ENCODE data around the gene ADGRB3. TPM values are rescaled to one million over a fixed set of nuclear protein-coding genes. Genes with fewer than 3 reads are reported as not detected.
A peak's percentile ranks its signal among the peaks of the same experiment; 100 is the strongest.

The ADGRB3 gene
- total RNA-seq: not detected

GRCh38 chr6:68634726-68635411 lies at the start of gene ADGRB3:
ADGRB3 (plus strand) TSS chr6:68635282; CDS start chr6:68638676, 3,394 bp downstream.
- peak; percentile 84 for ATAC-seq
- peaks cover 17% of the 10 kb centered on the region for H3K4me1 Mint-ChIP-seq (ENCODE audit: low read depth)
- H3K27ac Mint-ChIP-seq: no peak within 1 kb of the TSS
- CTCF ChIA-PET: interaction anchor here (0.7 to 1.2 kb wide), 2 partner anchors 63 to 241 kb away, joined by 3 read pairs; no protein-coding TSS in a partner anchor
- H3K9me3 Mint-ChIP-seq (ENCODE audit: insufficient read depth): no peaks in the 10 kb centered on the region
- H3K4me3 Mint-ChIP-seq: peak within 1 kb of the TSS; percentile 74
- DNase-seq: peak; percentile 56
- POLR2A ChIA-PET: no interaction called here
- H3K27me3 Mint-ChIP-seq (ENCODE audit: low read depth): peaks cover 40% of the 10 kb centered on the region
- no peaks in the 10 kb centered on the region for H3K36me3 Mint-ChIP-seq (ENCODE audit: low read depth)

DNA sequence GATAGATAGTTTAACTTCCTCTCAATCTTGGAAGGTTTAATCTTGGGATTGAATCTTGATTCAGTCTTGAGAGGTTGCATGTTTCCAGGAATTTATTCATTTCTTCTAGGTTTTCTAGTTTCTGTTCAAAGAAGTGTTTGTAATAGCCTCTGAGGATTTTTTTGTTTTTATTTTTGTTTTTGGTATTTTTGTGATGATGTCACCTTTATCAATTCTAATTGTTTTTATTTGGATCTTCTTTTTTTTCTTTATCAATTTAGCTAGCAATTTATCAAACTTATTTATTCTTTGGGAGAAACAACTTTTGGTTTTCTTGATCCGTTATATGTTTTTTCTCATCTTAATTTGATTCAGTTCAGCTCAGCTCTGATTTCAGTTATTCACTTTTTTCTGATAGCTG lies 41.5 kb upstream of the ADGRB3 start:
- Mint-ChIP-seq H3K36me3 (ENCODE audit: low read depth) (no peaks in the 10 kb centered on the region), H3K27ac (no peak overlapping the region), H3K27me3 (ENCODE audit: low read depth) (no peaks in the 10 kb centered on the region), H3K4me3 (no peak overlapping the region), H3K4me1 (ENCODE audit: low read depth) (no peaks in the 10 kb centered on the region), H3K9me3 (ENCODE audit: insufficient read depth) (peaks cover 9% of the 10 kb centered on the region)
- no peak for ATAC-seq
- POLR2A ChIA-PET: no interaction called here
- DNase-seq: no peak
- CTCF ChIA-PET: no interaction called here

DNA sequence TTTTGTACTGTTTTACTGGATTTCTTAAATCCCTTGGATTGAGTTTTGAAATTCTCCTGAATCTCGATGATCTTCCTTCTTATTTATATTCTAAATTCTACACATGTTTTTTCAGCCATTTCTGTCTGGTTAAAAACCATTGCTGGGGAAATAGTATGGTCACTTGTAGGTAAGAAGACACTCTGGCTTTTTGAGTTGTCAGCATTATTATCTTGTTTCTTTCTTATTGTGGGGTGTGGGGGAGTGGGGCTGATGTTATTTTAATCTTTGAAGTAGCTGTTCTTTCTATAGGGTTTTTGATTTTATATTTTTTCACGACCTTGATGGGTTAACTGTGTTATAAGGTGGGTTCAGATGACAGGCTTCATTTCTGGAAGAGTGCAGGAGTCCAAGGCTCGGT lies 37.4 kb upstream of the ADGRB3 start:
- ChIA-PET CTCF (no interaction called here), POLR2A (no interaction called here)
- no peak for ATAC-seq
- no peak overlapping the region for H3K4me3 Mint-ChIP-seq
- DNase-seq: no peak
- H3K9me3 Mint-ChIP-seq (ENCODE audit: insufficient read depth): peaks cover 4% of the 10 kb centered on the region
- H3K27ac Mint-ChIP-seq: no peak overlapping the region
- H3K36me3 Mint-ChIP-seq (ENCODE audit: low read depth): no peaks in the 10 kb centered on the region
- H3K27me3 Mint-ChIP-seq (ENCODE audit: low read depth): no peaks in the 10 kb centered on the region
- H3K4me1 Mint-ChIP-seq (ENCODE audit: low read depth): no peaks in the 10 kb centered on the region

- H3K4me1 Mint-ChIP-seq (ENCODE audit: low read depth): no peaks in the 10 kb centered on the region
Measured at GRCh38 chr6:68615938-68616337, 19.1 kb upstream of the ADGRB3 start.

DNA sequence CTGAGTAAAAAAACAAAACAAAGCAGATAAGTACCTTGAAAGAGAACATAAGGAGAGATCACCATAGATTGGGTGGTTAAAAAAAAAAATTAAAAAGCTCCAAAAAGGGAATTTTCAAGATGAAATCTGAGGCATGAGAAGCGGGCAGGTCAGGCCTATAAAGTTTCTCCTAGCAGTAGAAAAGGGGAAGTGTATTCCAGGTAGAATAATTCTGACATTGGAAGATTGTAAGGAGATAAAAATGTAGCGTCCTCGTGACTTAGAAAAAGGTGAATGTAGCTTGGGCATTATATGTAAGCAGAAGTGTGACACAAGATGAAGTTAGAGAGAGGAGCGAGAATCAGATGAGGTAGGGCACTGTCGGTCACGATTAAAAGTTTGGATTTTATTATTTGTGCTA lies 9.1 kb upstream of the ADGRB3 start:
- ChIA-PET CTCF (no interaction called here), POLR2A (no interaction called here)
- DNase-seq: no peak

More at GRCh38 chr6:68615938-68616337, 19.1 kb upstream of the ADGRB3 start:
- Mint-ChIP-seq H3K36me3 (ENCODE audit: low read depth) (no peaks in the 10 kb centered on the region), H3K27me3 (ENCODE audit: low read depth) (no peaks in the 10 kb centered on the region), H3K9me3 (ENCODE audit: insufficient read depth) (no peaks in the 10 kb centered on the region), H3K27ac (no peak overlapping the region), H3K4me3 (no peak overlapping the region)
- POLR2A ChIA-PET: no interaction called here
- CTCF ChIA-PET: no interaction called here
- no peak for DNase-seq
- no peak for ATAC-seq

DNA sequence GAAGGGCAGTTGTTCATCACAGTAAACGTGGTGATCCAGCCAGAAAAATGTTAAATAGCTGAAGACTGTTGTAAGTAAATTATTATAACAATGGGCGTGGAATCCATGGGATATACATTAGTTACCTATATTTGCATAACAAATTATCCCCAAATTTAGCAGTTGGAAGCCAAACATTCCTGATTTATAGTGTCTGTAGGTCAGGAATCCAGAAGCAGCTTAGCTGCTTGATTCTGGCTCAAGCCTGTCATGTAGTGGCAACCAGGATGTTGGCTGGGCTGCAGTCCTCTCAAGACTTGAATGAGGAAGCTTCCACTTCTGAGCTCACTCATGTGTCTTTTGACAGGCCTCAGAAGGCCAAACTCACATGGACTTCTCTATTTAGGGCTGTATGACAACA lies 6.9 kb upstream of the ADGRB3 start:
- DNase-seq (no peak), ATAC-seq (no peak)
- CTCF ChIA-PET: no interaction called here
- H3K4me3 Mint-ChIP-seq: no peak overlapping the region
- H3K4me1 Mint-ChIP-seq (ENCODE audit: low read depth): no peaks in the 10 kb centered on the region
- no peaks in the 10 kb centered on the region for H3K36me3 Mint-ChIP-seq (ENCODE audit: low read depth)
- POLR2A ChIA-PET: no interaction called here
- no peak overlapping the region for H3K27ac Mint-ChIP-seq
- peaks cover 6% of the 10 kb centered on the region for H3K27me3 Mint-ChIP-seq (ENCODE audit: low read depth)
- no peaks in the 10 kb centered on the region for H3K9me3 Mint-ChIP-seq (ENCODE audit: insufficient read depth)

More for the DNA sequence above, 9.1 kb upstream of the ADGRB3 start:
- H3K36me3 Mint-ChIP-seq (ENCODE audit: low read depth): no peaks in the 10 kb centered on the region
- no peak for ATAC-seq
- no peak overlapping the region for H3K4me3 Mint-ChIP-seq
- no peak overlapping the region for H3K27ac Mint-ChIP-seq
- no peaks in the 10 kb centered on the region for H3K4me1 Mint-ChIP-seq (ENCODE audit: low read depth)
- no peaks in the 10 kb centered on the region for H3K27me3 Mint-ChIP-seq (ENCODE audit: low read depth)
- H3K9me3 Mint-ChIP-seq (ENCODE audit: insufficient read depth): no peaks in the 10 kb centered on the region

- ChIA-PET CTCF (no interaction called here), POLR2A (no interaction called here)
- peaks cover 17% of the 10 kb centered on the region for H3K4me1 Mint-ChIP-seq (ENCODE audit: low read depth)
- peaks cover 37% of the 10 kb centered on the region for H3K27me3 Mint-ChIP-seq (ENCODE audit: low read depth)
- H3K9me3 Mint-ChIP-seq (ENCODE audit: insufficient read depth): no peaks in the 10 kb centered on the region
- no peaks in the 10 kb centered on the region for H3K36me3 Mint-ChIP-seq (ENCODE audit: low read depth)
- no peak overlapping the region for H3K27ac Mint-ChIP-seq
- ATAC-seq: no peak
- no peak for DNase-seq
- H3K4me3 Mint-ChIP-seq: no peak overlapping the region
Measured at GRCh38 chr6:68632734-68633133, 2.3 kb upstream of the ADGRB3 start.

- peaks cover 37% of the 10 kb centered on the region for H3K27me3 Mint-ChIP-seq (ENCODE audit: low read depth)
- H3K4me3 Mint-ChIP-seq: no peak overlapping the region
- no peak for ATAC-seq
- no peaks in the 10 kb centered on the region for H3K9me3 Mint-ChIP-seq (ENCODE audit: insufficient read depth)
- POLR2A ChIA-PET: no interaction called here
- DNase-seq: no peak
- H3K27ac Mint-ChIP-seq: no peak overlapping the region
- CTCF ChIA-PET: no interaction called here
- no peaks in the 10 kb centered on the region for H3K36me3 Mint-ChIP-seq (ENCODE audit: low read depth)
- peaks cover 17% of the 10 kb centered on the region for H3K4me1 Mint-ChIP-seq (ENCODE audit: low read depth)
Measured at GRCh38 chr6:68633281-68633971, 1.7 kb upstream of the ADGRB3 start.

GRCh38 chr6:68633972-68634725 lies 933 bp upstream of the ADGRB3 start:
- H3K4me3 Mint-ChIP-seq: peak overlapping the region; percentile 72
- H3K36me3 Mint-ChIP-seq (ENCODE audit: low read depth): no peaks in the 10 kb centered on the region
- DNase-seq (no peak), ATAC-seq (peak; percentile 17)
- POLR2A ChIA-PET: no interaction called here
- peaks cover 37% of the 10 kb centered on the region for H3K27me3 Mint-ChIP-seq (ENCODE audit: low read depth)
- H3K4me1 Mint-ChIP-seq (ENCODE audit: low read depth): peaks cover 17% of the 10 kb centered on the region
- H3K27ac Mint-ChIP-seq: no peak overlapping the region
- H3K9me3 Mint-ChIP-seq (ENCODE audit: insufficient read depth): no peaks in the 10 kb centered on the region
- CTCF ChIA-PET: interaction anchor here (1.2 kb wide), 1 partner anchor 62 kb away, joined by 3 read pairs; no protein-coding TSS in a partner anchor

DNA sequence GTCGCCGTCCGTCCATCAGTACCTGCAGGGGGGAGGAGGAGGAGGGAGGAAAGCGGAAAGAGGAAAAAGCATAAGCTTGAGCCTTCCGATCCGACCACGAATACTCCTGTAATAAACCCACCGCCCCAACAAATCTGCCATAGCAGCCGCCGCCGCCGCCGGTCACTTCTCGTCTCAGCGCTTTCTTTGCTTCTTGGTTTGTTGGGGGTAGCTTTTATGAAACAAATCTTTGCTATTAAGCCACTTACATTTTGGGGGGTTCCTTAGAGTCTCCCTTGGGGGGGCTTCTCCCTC lies 277 bp downstream of the ADGRB3 start:
- H3K9me3 Mint-ChIP-seq (ENCODE audit: insufficient read depth): no peaks in the 10 kb centered on the region
- no peak for DNase-seq
- H3K4me3 Mint-ChIP-seq: peak overlapping the region; percentile 74
- no peaks in the 10 kb centered on the region for H3K36me3 Mint-ChIP-seq (ENCODE audit: low read depth)
- ChIA-PET CTCF (interaction anchor here (0.7 to 1.2 kb wide), 3 partner anchors 63 to 292 kb away, joined by 3 read pairs; no protein-coding TSS in a partner anchor), POLR2A (no interaction called here)
- ATAC-seq: no peak
- H3K27ac Mint-ChIP-seq: no peak overlapping the region
- peaks cover 42% of the 10 kb centered on the region for H3K27me3 Mint-ChIP-seq (ENCODE audit: low read depth)
- H3K4me1 Mint-ChIP-seq (ENCODE audit: low read depth): peaks cover 19% of the 10 kb centered on the region

GRCh38 chr6:68635706-68636513 lies 828 bp downstream of the ADGRB3 start:
- Mint-ChIP-seq H3K27me3 (ENCODE audit: low read depth) (peaks cover 44% of the 10 kb centered on the region), H3K4me3 (peak overlapping the region; percentile 74), H3K36me3 (ENCODE audit: low read depth) (no peaks in the 10 kb centered on the region), H3K4me1 (ENCODE audit: low read depth) (peaks cover 19% of the 10 kb centered on the region), H3K9me3 (ENCODE audit: insufficient read depth) (no peaks in the 10 kb centered on the region), H3K27ac (no peak overlapping the region)
- ChIA-PET CTCF (interaction anchor here (0.7 to 1.2 kb wide), 3 partner anchors 64 to 292 kb away, joined by 3 read pairs; no protein-coding TSS in a partner anchor), POLR2A (no interaction called here)
- DNase-seq (no peak), ATAC-seq (no peak)

Measured in activated CD8-positive, alpha-beta T cell treated with anti-CD3 and anti-CD28 coated beads, Interleukin-2, amount 10 ng/mL, durations not matched to agents 7 days and 5 days (primary cell).